Brain microvascular endothelial cell (primary cell): Measurements from ENCODE around the gene HIVEP3.

Source experiments
- DNase-seq: peaks from one replicate; pipeline ENCODE4 v3.0.0-alpha.2; 2020
- H3K27ac ChIP-seq: fragments of 250-450 bp; sonication (Bioruptor Pico); 2 replicates; pipeline ENCODE4 v1.5.1; 2020; ENCODE audit warnings: mild to moderate bottlenecking, moderate library complexity
- H3K27me3 ChIP-seq: fragments of 250-450 bp; sonication (Bioruptor Pico); replicated peaks from 2 replicates; pipeline ENCODE4 v1.5.1; 2020; ENCODE audit warnings: mild to moderate bottlenecking
- H3K36me3 ChIP-seq: fragments of 250-450 bp; sonication (Bioruptor Pico); replicated peaks from 2 replicates; pipeline ENCODE4 v1.5.1; 2020; ENCODE audit warnings: mild to moderate bottlenecking
- H3K4me3 ChIP-seq: 2 replicates; pipeline ENCODE4 v1.5.1; 2011; ENCODE audit warnings: low read depth, mild to moderate bottlenecking, control low read depth, low read length, moderate library complexity
- in situ Hi-C: cut with HindIII; loops from 2 replicates; pipeline ENCODE4 v1.10.0; 2017; ENCODE audit warnings: low sequenced_read_pairs, low pct_ligation_motif_present
- TF ChIP-seq, protein P1 (sequence below): IDR thresholded peaks from 2 replicates; pipeline ENCODE4 v1.5.1; 2011; ENCODE audit warnings: low read depth, mild to moderate bottlenecking, moderate library complexity, low read length, control low read depth, inconsistent platforms; ENCODE audit errors: missing control alignments

Gene HIVEP3

DNA sequence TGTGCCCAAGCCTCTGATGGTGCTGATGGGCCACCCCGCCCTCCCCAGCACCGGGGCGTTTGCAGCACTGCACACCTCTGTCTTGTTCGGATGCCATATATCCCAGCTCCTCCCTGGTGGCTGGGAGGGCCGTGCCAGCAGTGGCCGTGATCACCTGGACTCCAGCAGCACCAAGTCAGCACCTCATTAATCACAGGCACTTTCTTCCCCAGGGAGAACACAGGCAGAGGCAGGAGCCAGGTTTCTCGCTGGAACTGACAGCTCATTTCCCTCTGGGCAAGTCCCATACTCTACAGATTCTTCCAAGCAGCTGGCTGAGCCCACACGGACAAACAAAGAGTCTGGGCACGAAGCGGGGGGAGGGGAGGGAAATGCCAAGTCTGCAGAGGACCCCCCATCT is 292.6 kb downstream of the HIVEP3 start:
- Histone ChIP-seq H3K36me3 (no peaks in the 10 kb centered on the region), H3K4me3 (no peak overlapping the region), H3K27me3 (no peaks in the 10 kb centered on the region), H3K27ac (no peak overlapping the region)
- TF ChIP-seq, protein P1, sequence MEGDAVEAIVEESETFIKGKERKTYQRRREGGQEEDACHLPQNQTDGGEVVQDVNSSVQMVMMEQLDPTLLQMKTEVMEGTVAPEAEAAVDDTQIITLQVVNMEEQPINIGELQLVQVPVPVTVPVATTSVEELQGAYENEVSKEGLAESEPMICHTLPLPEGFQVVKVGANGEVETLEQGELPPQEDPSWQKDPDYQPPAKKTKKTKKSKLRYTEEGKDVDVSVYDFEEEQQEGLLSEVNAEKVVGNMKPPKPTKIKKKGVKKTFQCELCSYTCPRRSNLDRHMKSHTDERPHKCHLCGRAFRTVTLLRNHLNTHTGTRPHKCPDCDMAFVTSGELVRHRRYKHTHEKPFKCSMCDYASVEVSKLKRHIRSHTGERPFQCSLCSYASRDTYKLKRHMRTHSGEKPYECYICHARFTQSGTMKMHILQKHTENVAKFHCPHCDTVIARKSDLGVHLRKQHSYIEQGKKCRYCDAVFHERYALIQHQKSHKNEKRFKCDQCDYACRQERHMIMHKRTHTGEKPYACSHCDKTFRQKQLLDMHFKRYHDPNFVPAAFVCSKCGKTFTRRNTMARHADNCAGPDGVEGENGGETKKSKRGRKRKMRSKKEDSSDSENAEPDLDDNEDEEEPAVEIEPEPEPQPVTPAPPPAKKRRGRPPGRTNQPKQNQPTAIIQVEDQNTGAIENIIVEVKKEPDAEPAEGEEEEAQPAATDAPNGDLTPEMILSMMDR: no peak
- no peak for DNase-seq
- in situ Hi-C loops: no loop called here

GRCh38 chr1:41623736-41624135 is 295.0 kb downstream of the HIVEP3 start:
- DNase-seq: no peak
- in situ Hi-C loops: no loop called here
- no peak overlapping the region for H3K4me3 ChIP-seq
- TF ChIP-seq, protein P1: no peak
- no peaks in the 10 kb centered on the region for H3K27me3 ChIP-seq
- no peaks in the 10 kb centered on the region for H3K36me3 ChIP-seq
- no peak overlapping the region for H3K27ac ChIP-seq

DNA sequence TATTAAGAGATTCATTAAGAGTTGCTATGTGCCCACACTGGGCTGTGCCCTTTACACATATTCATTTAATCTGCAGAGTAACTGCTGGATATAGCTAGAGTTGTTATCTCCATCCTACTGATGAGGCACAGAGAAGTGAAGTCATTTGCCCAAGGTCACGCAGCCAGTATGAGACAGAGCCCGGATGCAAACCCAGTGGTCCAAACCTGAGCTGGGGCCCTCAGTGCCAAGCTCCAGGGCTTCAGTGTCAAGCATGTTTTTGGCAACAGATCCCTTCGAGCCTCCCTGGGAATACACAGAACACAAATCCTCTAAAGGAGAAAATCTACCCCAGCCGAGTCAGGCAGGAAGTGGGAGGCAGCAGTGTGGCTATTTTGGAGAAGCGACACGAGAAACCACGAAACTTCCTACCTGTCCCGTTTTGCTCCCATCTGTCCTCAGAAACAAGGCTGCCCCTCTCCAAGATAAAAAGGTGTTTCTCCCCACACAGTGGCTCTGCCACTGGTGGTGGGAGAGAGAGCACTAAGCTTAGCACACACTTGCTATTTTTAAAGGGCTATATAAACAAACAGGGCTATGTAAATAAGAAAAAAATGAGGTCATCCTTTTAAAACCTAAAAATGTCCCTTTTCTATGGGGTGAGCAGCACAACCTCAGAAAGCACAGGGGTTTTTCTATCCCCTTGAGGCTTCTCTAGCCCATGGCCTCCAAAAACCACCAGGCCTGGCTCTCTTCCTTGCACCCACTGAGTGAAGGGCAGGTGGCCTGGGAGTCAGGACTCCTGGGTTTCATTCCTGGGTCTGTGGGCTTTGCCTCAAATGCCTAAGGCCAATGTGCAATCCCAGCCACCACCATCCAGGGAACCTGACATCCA is 295.6 kb downstream of the HIVEP3 start:
- no peak for DNase-seq
- H3K4me3 ChIP-seq: no peak overlapping the region
- H3K27ac ChIP-seq: peak overlapping the region; percentile 10
- no peaks in the 10 kb centered on the region for H3K27me3 ChIP-seq
- TF ChIP-seq, protein P1: no peak
- in situ Hi-C loops: no loop called here
- no peaks in the 10 kb centered on the region for H3K36me3 ChIP-seq

GRCh38 chr1:41622402-41622801 is 296.3 kb downstream of the HIVEP3 start:
- in situ Hi-C loops: no loop called here
- Histone ChIP-seq H3K27me3 (no peaks in the 10 kb centered on the region), H3K36me3 (no peaks in the 10 kb centered on the region), H3K27ac (peak overlapping the region; percentile 10), H3K4me3 (no peak overlapping the region)
- DNase-seq: peak; percentile 65
- TF ChIP-seq, protein P1: no peak

GRCh38 chr1:41621791-41622190 is 296.9 kb downstream of the HIVEP3 start:
- DNase-seq: no peak
- H3K27me3 ChIP-seq: no peaks in the 10 kb centered on the region
- no peaks in the 10 kb centered on the region for H3K36me3 ChIP-seq
- TF ChIP-seq, protein P1: no peak
- in situ Hi-C loops: no loop called here
- H3K27ac ChIP-seq: no peak overlapping the region
- no peak overlapping the region for H3K4me3 ChIP-seq
